PC-3 (cell line): ENCODE data around the gene C1orf105. TPM values are rescaled to one million over a fixed set of nuclear protein-coding genes. Genes with fewer than 3 reads are reported as not detected.

Experiments
- ATAC-seq: fragments of 200-7000 bp; cut with Tn5 transposase; 2 replicates; pipeline ENCODE4 v1.9.1; 2020; ENCODE audit warnings: mild to moderate bottlenecking, moderate library complexity
- BruUV-seq: library from RNA; stranded (reverse); fragments of 400-500 nt; replicated peaks from 2 replicates; lab custom pipeline; 2021; lab: Mats Ljungman, UMichigan
- CTCF ChIA-PET: fragments of 300-600 bp; sonication (Branson Sonifier 250); formaldehyde crosslinking; loops from one replicate; lab custom pipeline; 2022; ENCODE audit warnings: antibody characterized with exemption; lab: Charles Lee
- POLR2A ChIA-PET: fragments of 300-600 bp; sonication (Branson Sonifier 250); formaldehyde crosslinking; loops from one replicate; lab custom pipeline; 2022; ENCODE audit warnings: antibody characterized with exemption; ENCODE audit not compliant: unreplicated experiment; lab: Charles Lee
- DNase-seq: peaks from one replicate; pipeline ENCODE4 v3.0.0-alpha.2; 2015
- H2AFZ ChIP-seq: fragments of 300-600 bp; sonication (generic); 2 replicates; pipeline ENCODE4 v1.6.0; 2016; ENCODE audit warnings: antibody characterized with exemption, low read length
- H3F3A ChIP-seq: fragments of 300-600 bp; sonication (generic); one replicate; pipeline ENCODE4 v1.6.0; 2017; ENCODE audit warnings: antibody characterized with exemption, low read length, control low read depth, mild to moderate bottlenecking; ENCODE audit not compliant: unreplicated experiment
- H3K27ac ChIP-seq: fragments of 300-600 bp; sonication (generic); 2 replicates; pipeline ENCODE4 v1.5.1; 2016; ENCODE audit warnings: mild to moderate bottlenecking, low read length
- H3K27me3 ChIP-seq: fragments of 300-600 bp; sonication (generic); 2 replicates; pipeline ENCODE4 v1.6.1; 2016; ENCODE audit warnings: low read length, mixed read lengths
- H3K36me3 ChIP-seq: fragments of 300-600 bp; sonication (generic); 2 replicates; pipeline ENCODE4 v1.6.1; 2016; ENCODE audit warnings: low read depth, mixed run types, low read length, mixed read lengths
- H3K4me1 ChIP-seq: fragments of 300-600 bp; sonication (generic); 2 replicates; pipeline ENCODE4 v1.5.1; 2016; ENCODE audit warnings: low read length; ENCODE audit not compliant: insufficient read depth
- H3K4me2 ChIP-seq: fragments of 300-600 bp; sonication (generic); 2 replicates; pipeline ENCODE4 v1.6.0; 2016; ENCODE audit warnings: low read length
- H3K4me3 ChIP-seq: fragments of 300-600 bp; sonication (generic); 2 replicates; pipeline ENCODE4 v1.5.1; 2016; ENCODE audit warnings: mild to moderate bottlenecking, low read length, mixed read lengths
- H3K79me2 ChIP-seq: fragments of 300-600 bp; sonication (generic); 2 replicates; pipeline ENCODE4 v1.6.1; 2017; ENCODE audit warnings: low read length, mixed read lengths
- H3K9ac ChIP-seq: fragments of 300-600 bp; sonication (generic); 2 replicates; pipeline ENCODE4 v1.6.0; 2016; ENCODE audit warnings: mild to moderate bottlenecking, low read length
- H3K9me2 ChIP-seq: fragments of 300-600 bp; sonication (generic); replicated peaks from 2 replicates; pipeline ENCODE4 v1.6.1; 2016; ENCODE audit warnings: mixed run types, low read length, mixed read lengths
- H3K9me3 ChIP-seq: fragments of 300-600 bp; sonication (generic); 2 replicates; pipeline ENCODE4 v1.6.1; 2016; ENCODE audit warnings: low read length, mixed read lengths
- H4K20me1 ChIP-seq: fragments of 300-600 bp; sonication (generic); 2 replicates; pipeline ENCODE4 v1.6.1; 2016; ENCODE audit warnings: low read length, mixed read lengths
- CTCF ChIP-seq: fragments of 300-600 bp; sonication (generic); conservative IDR thresholded peaks from 2 replicates; pipeline ENCODE4 v1.5.1; 2017; ENCODE audit warnings: antibody characterized with exemption, low read depth, mild to moderate bottlenecking, low read length
- EZH2 ChIP-seq: fragments of 300-600 bp; sonication (generic); IDR thresholded peaks from one replicate; pipeline ENCODE4 v1.6.1; 2017; ENCODE audit warnings: antibody characterized with exemption, mild to moderate bottlenecking, low read length; ENCODE audit not compliant: unreplicated experiment
- EZH2phosphoT487 ChIP-seq: fragments of 300-600 bp; sonication (generic); IDR thresholded peaks from 2 replicates; pipeline ENCODE4 v1.6.1; 2018; ENCODE audit warnings: mild to moderate bottlenecking, antibody characterized with exemption, low read length, borderline replicate concordance
- intact Hi-C: fragments of 100-400 bp; cut with micrococcal nuclease; formaldehyde crosslinking; loops from 2 replicates; pipeline ENCODE4 v1.9.0; 2023
- total RNA-seq: library from RNA; depleted of rRNA; stranded (reverse); fragments of >200 nt; gene quantifications from 2 replicates; pipeline ENCODE4 v1.2.3, GENCODE V29; 2014

C1orf105 gene
- total RNA-seq, 1 experiment from 2014 or later: not detected

GRCh38 chr1:172460177-172460576, 39.7 kb downstream of the C1orf105 start:
- H3K9me3 ChIP-seq: no peaks in the 10 kb centered on the region
- TF ChIP-seq EZH2 (no peak), CTCF (no peak), EZH2phosphoT487 (no peak)
- no peaks in the 10 kb centered on the region for H4K20me1 ChIP-seq
- peak; percentile 85 for ATAC-seq
- H3K9me2 ChIP-seq: no peaks in the 10 kb centered on the region
- BruUV-seq: no TSS peak
- no peaks in the 10 kb centered on the region for H3F3A ChIP-seq
- H3K27me3 ChIP-seq: no peaks in the 10 kb centered on the region
- no peak overlapping the region for H3K4me3 ChIP-seq
- H3K4me2 ChIP-seq: 0 out of 2 replicates have a peak overlapping the region, but pooled peaks have one; percentile 1
- CTCF ChIA-PET: no interaction called here
- H3K9ac ChIP-seq: no peak overlapping the region
- no peaks in the 10 kb centered on the region for H3K36me3 ChIP-seq
- no peaks in the 10 kb centered on the region for H3K79me2 ChIP-seq
- DNase-seq: peak; percentile 87
- H3K27ac ChIP-seq: no peak overlapping the region
- no peak overlapping the region for H2AFZ ChIP-seq
- POLR2A ChIA-PET: interaction anchor here (0.6 to 1.0 kb wide), 2 partner anchors 37 to 40 kb away, joined by 3 read pairs; no protein-coding TSS in a partner anchor
- peaks cover 18% of the 10 kb centered on the region for H3K4me1 ChIP-seq
- intact Hi-C loops: no loop called here

DNA sequence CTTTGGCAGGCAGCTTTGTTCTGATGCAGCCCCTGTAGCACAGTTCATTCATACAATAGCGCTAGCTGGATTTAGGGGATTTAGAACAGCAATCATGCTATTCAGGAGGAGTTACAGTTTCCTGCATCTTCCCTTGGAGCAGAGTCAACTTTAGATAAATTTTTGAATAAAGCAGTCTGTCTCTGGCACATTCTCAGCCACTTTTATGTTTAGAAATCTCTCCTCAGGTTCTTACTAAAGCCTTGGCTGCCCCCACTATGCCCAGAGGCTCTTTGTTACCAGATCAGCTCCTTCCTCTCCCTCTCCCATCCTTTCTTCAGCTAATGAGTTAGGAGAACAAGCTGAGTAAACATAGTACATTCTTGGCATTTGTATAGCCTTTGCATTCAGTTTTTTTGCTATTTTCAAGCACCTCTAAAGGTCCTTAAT, 40.4 kb downstream of the C1orf105 start:
- Histone ChIP-seq H3K9me3 (no peaks in the 10 kb centered on the region), H3K9ac (no peak overlapping the region), H3K79me2 (no peaks in the 10 kb centered on the region), H3K9me2 (no peaks in the 10 kb centered on the region), H3K27me3 (no peaks in the 10 kb centered on the region), H3K4me2 (peak overlapping the region; percentile 3), H3K4me3 (no peak overlapping the region), H3K27ac (no peak overlapping the region), H4K20me1 (no peaks in the 10 kb centered on the region), H3K36me3 (no peaks in the 10 kb centered on the region), H3K4me1 (peaks cover 18% of the 10 kb centered on the region), H2AFZ (no peak overlapping the region), H3F3A (no peaks in the 10 kb centered on the region)
- intact Hi-C loops: no loop called here
- peak; percentile 74 for ATAC-seq
- POLR2A ChIA-PET: interaction anchor here (0.7 kb wide), 1 partner anchor 49 kb away, joined by 3 read pairs; no protein-coding TSS in a partner anchor
- no peak for TF ChIP-seq CTCF
- TF ChIP-seq EZH2: no peak
- TF ChIP-seq EZH2phosphoT487: no peak
- DNase-seq: peak; percentile 73
- CTCF ChIA-PET: interaction anchor here (0.6 kb wide), 1 partner anchor 10 kb away, joined by 3 read pairs; no protein-coding TSS in a partner anchor
- BruUV-seq: no TSS peak

GRCh38 chr1:172465617-172466016, 45.1 kb downstream of the C1orf105 start:
- Histone ChIP-seq H3K79me2 (no peaks in the 10 kb centered on the region), H3K4me2 (no peak overlapping the region), H3K27ac (no peak overlapping the region), H3K4me1 (peaks cover 31% of the 10 kb centered on the region), H4K20me1 (no peaks in the 10 kb centered on the region), H3K4me3 (no peak overlapping the region), H2AFZ (no peak overlapping the region), H3K36me3 (no peaks in the 10 kb centered on the region), H3K9me2 (no peaks in the 10 kb centered on the region), H3K27me3 (no peaks in the 10 kb centered on the region), H3K9me3 (no peaks in the 10 kb centered on the region), H3F3A (no peaks in the 10 kb centered on the region), H3K9ac (no peak overlapping the region)
- DNase-seq (no peak), ATAC-seq (no peak)
- ChIA-PET POLR2A (no interaction called here), CTCF (no interaction called here)
- TF ChIP-seq EZH2phosphoT487 (no peak), CTCF (no peak), EZH2 (no peak)
- intact Hi-C loops: loop anchor here (2.0 kb wide), 1 partner anchor 15 kb away; no protein-coding TSS in a partner anchor
- BruUV-seq: no TSS peak
